Ectodermal cell (in vitro differentiated cells): ENCODE measurements around the gene ZSCAN16.

ENCODE experiments used
- H3K27ac ChIP-seq: 2 replicates; pipeline ENCODE4 v1.7.0; 2013; ENCODE audit warnings: mild to moderate bottlenecking, low read depth, low read length; ENCODE audit not compliant: insufficient read depth, poor library complexity, severe bottlenecking
- H3K27me3 ChIP-seq: 2 replicates; pipeline ENCODE4 v1.7.0; 2013; ENCODE audit warnings: mild to moderate bottlenecking, low read length; ENCODE audit not compliant: insufficient read depth, control insufficient read depth, poor library complexity, severe bottlenecking
- H3K36me3 ChIP-seq: one replicate; pipeline ENCODE4 v1.7.0; 2013; ENCODE audit warnings: low read length; ENCODE audit not compliant: control insufficient read depth, insufficient read depth
- H3K4me1 ChIP-seq: one replicate; pipeline ENCODE4 v1.7.0; 2013; ENCODE audit warnings: low read length; ENCODE audit not compliant: control insufficient read depth, insufficient read depth
- H3K4me3 ChIP-seq: 2 replicates; pipeline ENCODE4 v1.7.0; 2013; ENCODE audit warnings: low read depth, low read length, control low read depth; ENCODE audit not compliant: insufficient read depth
- H3K9me3 ChIP-seq: 2 replicates; pipeline ENCODE4 v1.7.0; 2013; ENCODE audit warnings: mild to moderate bottlenecking, low read length, moderate library complexity; ENCODE audit not compliant: control insufficient read depth
- WGBS, 2 experiments: methylation state at CpG; one replicate each; pipeline ENCODE4 v1.1.7; 2013; ENCODE audit warnings: missing lambda C conversion rate in 2 of 2; 5-methylcytosine and 5-hydroxymethylcytosine counted together

Gene ZSCAN16

GRCh38 chr6:28165563-28165962 is 41.2 kb downstream of the ZSCAN16 start:
- Histone ChIP-seq H3K27me3 (peaks cover 3% of the 10 kb centered on the region), H3K4me3 (no peak overlapping the region), H3K9me3 (no peaks in the 10 kb centered on the region), H3K27ac (no peak overlapping the region), H3K36me3 (no peaks in the 10 kb centered on the region), H3K4me1 (no peaks in the 10 kb centered on the region)
- 82 to 94% methylated on average over 1 of the region's 1 CpG for WGBS, 2 experiments

GRCh38 chr6:28167068-28167467 is 42.7 kb downstream of the ZSCAN16 start:
- Histone ChIP-seq H3K4me3 (no peak overlapping the region), H3K36me3 (no peaks in the 10 kb centered on the region), H3K4me1 (no peaks in the 10 kb centered on the region), H3K9me3 (no peaks in the 10 kb centered on the region), H3K27ac (no peak overlapping the region), H3K27me3 (peaks cover 3% of the 10 kb centered on the region)
- WGBS, 2 experiments, result 96 to 100% methylated on average over 3 to 4 of the region's 4 CpGs

- Histone ChIP-seq H3K4me1 (no peaks in the 10 kb centered on the region), H3K36me3 (no peaks in the 10 kb centered on the region), H3K27ac (no peak overlapping the region), H3K4me3 (no peak overlapping the region), H3K27me3 (peaks cover 3% of the 10 kb centered on the region), H3K9me3 (no peaks in the 10 kb centered on the region)
- 85 to 88% methylated on average over 1 of the region's 1 CpG for WGBS, 2 experiments
Observed at GRCh38 chr6:28167926-28168325, 43.5 kb downstream of the ZSCAN16 start.

- Histone ChIP-seq H3K4me3 (no peak overlapping the region), H3K9me3 (no peaks in the 10 kb centered on the region), H3K4me1 (no peaks in the 10 kb centered on the region), H3K27ac (no peak overlapping the region), H3K36me3 (no peaks in the 10 kb centered on the region), H3K27me3 (peaks cover 4% of the 10 kb centered on the region)
- WGBS, 2 experiments, result 86 to 88% methylated on average over 2 of the region's 2 CpGs
Observed at GRCh38 chr6:28171271-28171670, 46.9 kb downstream of the ZSCAN16 start.

- H3K36me3 ChIP-seq, result no peaks in the 10 kb centered on the region
- peaks cover 4% of the 10 kb centered on the region for H3K27me3 ChIP-seq
- no peaks in the 10 kb centered on the region for H3K9me3 ChIP-seq
- no peak overlapping the region for H3K27ac ChIP-seq
- H3K4me1 ChIP-seq, result no peaks in the 10 kb centered on the region
- WGBS, 2 experiments, result 82 to 93% methylated on average over 1 to 2 of the region's 2 CpGs
- no peak overlapping the region for H3K4me3 ChIP-seq
Observed at GRCh38 chr6:28172006-28172405, 47.6 kb downstream of the ZSCAN16 start.

GRCh38 chr6:28176373-28176772 is 52.0 kb downstream of the ZSCAN16 start:
- no peaks in the 10 kb centered on the region for H3K9me3 ChIP-seq
- H3K27me3 ChIP-seq, result peaks cover 4% of the 10 kb centered on the region
- no peak overlapping the region for H3K27ac ChIP-seq
- H3K4me1 ChIP-seq, result no peaks in the 10 kb centered on the region
- WGBS, 2 experiments, result 96 to 100% methylated on average over 1 of the region's 1 CpG
- H3K4me3 ChIP-seq, result no peak overlapping the region
- H3K36me3 ChIP-seq, result no peaks in the 10 kb centered on the region
